Hematopoietic multipotent progenitor cell (in vitro differentiated cells): Measurements from ENCODE around the gene STRN4. TPM values are rescaled to one million over a fixed set of nuclear protein-coding genes. Genes with fewer than 3 reads are reported as not detected.

Experiments used
- DNase-seq, 3 donors: peaks; one replicate each; pipeline ENCODE4 v3.0.0-alpha.2; 2011 to 2015; ENCODE audit warnings: low read depth in 2 of 3, low spot score in 2 of 3
- total RNA-seq: library from RNA; depleted of rRNA; stranded (reverse); fragments of >200 nt; gene quantifications from one replicate; pipeline ENCODE4 v1.2.3, GENCODE V29; 2012

Gene STRN4
- total RNA-seq, 1 donor: 98.3 TPM

DNA sequence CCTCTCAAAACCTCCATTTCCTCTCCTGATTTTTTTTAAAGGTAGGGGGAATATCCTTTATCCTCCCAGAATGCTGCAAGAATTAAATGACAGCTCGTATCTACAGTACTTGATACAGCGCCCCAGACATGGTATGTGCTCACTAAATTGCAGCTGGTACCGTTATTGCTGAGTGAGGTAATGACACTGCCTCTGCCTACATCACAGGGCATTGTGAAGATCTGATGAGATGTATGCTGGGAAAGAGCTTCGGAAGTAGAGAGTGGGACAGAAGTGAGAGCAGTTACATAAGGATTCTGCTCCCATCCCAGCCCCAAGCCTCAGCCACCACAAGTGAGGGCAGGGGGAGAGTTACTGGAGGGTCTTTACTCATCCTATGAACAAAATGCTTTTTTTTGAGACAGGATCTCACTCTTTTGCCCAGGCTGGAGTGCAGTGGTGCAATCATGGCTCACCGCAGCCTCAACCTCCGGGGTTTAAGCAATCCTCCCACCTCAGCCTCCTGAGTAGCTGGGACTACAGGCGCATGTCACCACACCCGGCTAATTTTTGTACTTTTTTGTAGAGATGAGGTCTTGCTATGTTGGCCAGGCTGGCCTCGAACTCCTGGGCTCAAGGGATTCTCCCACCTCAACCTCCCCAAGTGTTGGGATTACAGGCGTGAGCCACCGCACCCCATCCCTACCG is 2.1 kb downstream of the STRN4 start:
- no peak for DNase-seq

DNA sequence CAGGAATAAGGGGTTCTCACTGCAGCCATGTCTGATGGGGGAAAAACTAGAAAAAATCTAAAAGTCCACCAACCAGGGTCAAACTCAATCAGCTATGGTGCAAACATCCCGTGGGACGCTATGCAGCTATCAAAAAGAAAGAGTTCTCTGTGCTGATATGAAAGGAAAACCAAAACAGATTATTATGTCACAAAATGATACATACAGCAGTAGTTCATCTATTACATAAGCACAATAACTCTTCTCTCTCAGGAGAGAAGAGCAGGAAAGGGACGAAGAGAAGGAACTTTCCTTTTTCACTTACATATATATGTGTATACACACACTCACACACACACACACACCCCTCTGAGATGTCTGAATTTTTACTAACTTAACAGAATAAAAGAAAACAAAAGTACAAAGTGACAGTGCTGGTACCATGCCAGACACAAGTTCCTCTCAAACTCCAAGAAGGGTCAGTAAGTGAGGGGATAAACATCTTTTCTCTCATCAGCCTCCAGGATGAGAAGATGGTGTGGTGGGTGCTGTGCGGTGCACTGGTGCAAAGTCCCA is 3.2 kb downstream of the STRN4 start:
- no peak for DNase-seq

DNA sequence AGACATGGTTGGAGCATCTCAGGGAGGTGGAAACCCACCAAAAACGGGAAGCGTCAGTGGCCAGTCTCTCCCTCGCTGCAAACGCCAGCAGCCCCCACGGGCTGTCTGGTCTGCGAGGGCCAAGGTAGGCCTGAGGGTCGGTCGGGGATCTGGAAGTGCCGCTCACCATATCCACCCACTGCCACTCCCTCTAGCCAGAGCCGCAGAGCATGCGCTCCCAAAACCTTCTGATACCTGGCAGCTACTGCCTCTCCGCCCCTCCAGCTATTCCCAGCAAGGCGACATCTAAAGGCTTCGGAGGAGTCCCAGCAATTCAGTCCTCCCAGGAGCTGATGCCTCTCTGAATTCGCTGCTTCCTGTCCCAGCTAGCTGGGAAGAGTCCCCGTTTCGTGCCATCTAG is 4.8 kb downstream of the STRN4 start:
- DNase-seq: no peak

DNA sequence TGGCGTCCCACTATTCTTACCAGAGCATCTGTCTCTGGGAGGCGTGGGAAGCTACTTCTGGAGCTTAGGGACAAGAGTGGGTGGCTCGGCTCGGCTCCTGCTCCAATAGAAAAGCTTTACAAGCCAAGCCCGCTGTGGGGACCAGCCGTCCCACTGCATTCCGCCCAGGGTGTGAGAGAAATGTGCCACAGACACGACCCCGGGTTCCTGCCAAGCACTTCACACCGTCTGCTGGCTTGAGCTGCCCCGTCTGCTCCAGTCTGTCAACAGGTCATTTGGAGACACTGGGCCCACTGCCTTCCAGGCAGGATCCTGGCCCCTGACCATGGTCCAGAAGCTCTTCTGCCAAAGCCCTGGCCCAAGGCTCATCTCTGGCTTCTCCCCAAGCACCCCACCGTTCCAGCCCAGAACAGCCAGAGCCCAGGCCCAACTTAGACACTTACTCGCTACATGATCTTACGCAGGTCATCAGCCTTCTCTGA is 6.9 kb downstream of the STRN4 start:
- DNase-seq: no peak

DNA sequence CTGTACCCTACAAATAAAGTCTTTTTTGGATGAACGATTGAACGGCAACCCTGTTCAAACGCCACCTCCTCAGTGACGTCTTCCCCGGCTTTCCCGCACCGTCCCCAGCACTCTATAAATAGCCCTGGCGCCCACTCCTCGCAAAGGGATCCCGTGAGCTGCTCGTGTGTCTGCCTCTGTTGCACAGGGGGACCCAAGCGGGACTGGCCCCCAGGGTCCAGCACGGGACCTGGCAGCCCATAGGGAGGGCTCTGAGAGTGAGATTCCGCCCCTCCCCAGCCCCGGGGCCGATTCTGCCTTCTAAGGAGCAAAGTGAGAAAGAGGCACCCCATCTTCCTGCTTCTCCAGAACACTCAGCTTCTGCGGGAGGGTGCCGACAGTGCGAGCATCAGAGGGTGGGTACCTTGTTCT is 8.5 kb downstream of the STRN4 start:
- no peak for DNase-seq

DNA sequence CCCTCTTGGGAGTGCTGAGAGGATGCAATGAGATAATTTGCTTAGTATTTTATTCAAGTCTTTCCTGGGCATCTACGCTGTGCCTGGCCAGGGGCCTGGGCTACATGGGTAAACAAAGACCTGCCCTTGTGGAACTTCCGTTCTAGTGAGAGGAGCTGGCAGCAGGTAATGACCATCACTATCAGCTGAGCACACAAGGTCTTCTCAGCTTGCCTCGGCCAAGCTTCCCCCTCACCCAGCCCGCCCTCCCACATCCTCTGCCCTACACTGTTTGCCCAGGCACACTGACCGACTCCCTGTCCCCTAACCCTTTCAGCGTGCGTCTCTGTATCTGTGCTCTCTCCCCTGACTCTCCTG is 9.0 kb downstream of the STRN4 start:
- DNase-seq: no peak

DNA sequence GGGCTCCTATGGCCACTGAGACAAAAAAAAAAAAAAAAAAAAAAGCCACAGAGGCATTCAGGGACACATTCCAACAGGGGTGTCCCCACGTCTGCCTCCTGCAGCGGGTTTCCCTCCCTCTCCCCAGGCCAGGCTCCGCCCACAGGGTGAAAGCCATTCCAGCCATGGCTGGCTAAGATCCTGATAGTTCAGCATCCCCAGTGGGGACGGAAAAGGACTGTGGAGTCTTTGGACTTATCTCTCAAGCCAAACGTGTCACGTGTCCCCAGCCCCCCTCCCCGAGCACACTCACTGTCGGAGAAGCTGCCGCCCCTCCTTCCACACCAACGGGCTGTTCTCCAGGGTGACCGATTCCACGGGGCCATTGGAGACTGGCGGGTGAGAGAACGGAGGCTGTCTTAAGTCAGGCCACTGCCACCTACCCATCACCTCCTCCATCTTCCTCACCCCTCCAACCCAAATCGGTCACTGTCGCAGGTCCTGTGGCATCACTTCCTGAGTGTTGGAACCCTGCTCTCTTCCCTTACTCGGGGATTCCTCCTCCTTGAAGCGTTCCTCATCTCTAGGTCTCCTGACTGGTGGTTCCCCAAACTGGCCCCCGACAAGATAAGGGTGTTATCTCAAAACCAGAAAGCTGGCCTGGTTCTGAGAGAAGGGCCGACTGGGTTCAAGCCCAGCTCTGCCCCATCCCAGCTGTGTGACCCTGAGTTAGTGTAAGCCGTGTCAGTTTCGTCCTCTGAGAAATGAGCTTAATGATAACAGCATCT is 9.5 kb downstream of the STRN4 start:
- no peak for DNase-seq

DNA sequence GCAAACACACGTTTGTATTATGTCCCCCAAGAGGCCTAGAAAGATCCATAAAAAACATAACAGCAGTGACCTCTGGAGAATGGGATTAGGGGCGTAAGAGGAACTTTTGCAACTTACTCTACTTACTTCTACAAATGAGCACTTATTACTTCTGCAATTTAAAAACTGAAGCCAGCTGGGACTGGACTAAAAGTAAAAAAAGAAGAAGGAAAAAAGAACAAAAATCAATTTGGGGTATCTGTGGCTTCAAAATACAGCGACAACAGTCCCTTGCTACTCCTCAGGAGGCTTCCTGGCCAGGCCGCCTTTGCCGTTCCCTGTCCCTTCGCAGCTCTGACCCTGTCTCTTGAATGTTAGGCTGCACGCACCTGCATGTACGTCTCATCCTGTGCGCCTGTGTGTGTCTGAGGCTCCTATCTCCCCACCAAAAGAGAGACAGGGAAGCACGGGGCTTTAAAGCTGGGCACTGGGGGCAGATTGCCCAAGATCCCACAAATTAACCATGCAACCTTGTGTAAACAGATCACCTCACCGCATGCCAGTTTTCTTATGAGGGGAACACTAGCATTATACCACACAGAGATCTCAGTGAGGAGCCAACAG is 12.5 kb downstream of the STRN4 start:
- no peak for DNase-seq

DNA sequence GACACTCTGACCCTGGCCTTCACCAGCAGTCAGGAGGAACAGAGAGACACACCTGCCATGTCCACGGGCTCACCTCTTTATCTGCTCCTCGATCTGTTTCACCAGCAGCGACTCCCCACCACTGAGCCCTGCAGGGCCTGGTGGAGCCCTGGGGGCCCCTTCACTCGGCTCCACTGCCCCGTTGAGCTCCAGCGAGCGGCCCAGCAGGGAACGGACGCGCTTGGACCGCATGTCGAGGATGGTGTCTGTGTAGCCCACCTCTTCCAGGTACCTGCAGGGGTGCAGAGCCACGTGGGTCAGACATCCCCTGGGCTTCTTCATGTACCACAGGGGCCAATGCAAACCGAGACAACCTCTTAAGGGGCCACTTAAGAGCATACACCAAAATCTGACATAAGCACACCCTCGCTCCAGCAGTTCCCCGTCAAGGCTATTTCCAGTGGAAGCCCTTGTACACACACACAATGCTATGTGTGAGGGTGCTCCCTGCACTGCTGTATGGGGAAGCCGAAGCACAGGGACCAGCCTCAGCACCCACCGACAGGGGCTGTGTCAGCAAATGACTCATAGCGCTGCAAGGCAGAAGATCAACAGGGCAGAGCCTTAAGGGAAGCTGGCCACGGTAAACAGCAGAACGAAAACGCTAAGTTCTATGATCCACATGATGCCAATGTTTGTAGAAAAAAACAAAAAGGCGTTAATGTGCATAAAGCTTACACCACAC is 13.1 kb downstream of the STRN4 start:
- DNase-seq: no peak

DNA sequence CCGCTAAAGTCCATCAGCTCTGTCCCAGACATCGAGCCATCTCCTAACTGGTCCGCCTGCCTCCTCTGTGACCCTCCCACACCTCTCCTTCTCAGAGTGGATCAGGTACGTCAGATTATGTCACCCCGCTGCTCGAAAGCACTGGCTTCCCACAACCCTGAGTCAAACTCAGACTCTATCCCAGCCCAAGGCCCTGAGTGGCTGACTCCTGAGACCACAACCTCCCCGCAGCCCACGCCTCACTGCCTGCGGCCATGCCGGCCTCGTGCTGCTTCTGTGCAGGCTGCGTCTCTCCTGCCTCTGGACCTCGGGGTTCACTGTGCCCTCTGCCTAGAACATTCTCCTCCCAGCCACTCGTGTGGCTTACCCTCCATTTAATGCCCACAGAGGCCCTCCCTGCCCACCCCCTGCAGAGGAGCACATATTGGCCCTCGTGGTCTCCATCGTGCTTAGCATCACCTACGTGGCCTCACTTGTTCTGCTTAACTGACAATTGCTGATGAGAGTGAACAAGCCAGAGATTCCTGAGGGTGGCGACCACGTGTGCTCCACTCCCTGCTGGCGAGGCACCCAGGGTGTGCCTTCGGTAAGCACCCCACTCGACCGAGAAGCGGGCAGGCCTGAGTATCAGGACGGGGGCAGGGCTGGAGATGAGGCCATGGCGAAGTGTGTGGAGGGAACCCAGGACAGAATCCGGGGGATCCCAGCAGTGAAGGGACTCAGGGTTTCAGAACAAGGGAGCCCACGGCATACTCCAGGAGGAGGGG is 13.9 kb downstream of the STRN4 start:
- no peak for DNase-seq

DNA sequence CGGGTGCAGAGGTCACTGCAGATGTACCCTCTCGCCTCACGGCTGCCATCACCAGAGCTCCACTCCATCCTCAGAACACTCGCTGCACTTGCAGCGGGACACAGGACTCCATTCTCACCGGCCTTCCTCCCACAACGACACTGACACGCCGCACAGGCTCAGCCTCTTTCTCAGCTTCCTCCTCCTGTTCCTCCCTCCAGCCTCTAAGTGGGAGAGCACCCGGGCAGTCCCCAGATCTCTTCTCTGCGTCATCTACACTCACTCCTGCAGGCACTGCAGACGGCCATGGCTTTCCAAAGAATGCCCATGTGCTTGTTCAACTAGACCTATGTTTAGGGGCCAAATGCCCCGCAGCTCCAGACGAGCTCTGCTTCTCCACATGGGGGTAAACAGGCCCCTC is 14.7 kb downstream of the STRN4 start:
- no peak for DNase-seq

DNA sequence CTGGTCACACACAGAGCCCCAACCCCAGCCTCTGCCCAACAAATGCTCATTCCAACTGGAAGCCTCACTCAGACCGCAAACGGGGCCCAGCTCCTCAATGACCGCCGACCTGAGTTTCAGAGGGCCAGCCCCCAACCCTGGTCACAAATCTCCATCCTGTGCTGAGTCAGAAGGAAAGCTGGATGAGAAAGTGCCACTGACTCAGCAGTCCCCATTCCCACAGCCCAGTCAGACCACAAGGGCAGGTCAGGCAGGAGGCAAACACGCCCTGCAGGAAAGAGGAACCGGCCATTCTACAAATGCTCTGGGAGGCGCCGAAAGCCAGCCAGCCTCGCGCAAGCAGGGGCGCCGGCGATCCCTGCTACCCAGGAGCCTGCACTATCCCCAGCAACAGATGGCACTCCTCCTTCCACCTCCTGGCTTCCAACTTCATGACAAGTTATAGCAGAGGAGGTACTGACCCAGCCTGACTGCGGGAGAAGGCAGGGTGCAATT is 15.2 kb downstream of the STRN4 start:
- DNase-seq: peak in 2 of 3 donors; percentile 79 to 86

DNA sequence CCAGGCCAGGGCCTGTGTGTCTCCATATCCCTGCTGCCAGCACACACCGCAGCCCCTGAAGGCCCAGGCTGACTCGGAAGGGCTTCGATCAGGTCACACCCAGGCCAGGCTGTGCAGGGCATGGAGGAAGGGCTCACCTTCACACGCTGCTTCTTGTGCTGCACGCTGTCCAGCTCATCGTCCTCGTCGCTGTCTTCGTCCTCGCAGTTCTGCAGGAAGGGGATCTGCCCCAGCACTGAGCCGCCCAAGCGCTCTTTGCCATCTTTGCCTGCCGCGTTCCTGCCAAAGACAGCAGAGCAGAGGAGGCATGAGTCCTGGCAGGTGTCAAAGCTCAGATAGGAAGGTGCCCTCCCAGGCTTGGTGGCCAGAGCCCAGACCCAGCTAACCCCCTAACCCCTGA is 15.7 kb downstream of the STRN4 start:
- no peak for DNase-seq

DNA sequence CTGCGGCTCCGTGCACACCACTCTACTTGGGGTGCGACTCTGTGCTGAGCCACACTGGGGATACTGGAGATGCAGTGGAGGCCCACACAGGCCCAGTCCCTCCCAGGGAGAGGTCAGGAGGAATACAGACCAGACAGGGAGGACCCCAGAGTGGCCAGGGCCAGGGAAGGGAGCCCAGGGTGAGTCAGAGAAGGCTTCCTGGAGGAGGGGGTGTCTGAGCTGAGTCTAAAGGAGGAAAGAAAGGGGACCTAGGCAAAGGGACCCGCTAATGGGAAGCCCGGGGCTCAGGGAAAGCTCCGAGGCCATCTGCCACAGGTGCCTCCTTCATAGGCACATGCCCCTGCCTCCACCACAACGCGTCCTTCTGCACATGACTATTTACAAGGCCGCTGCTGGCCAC is 16.1 kb downstream of the STRN4 start:
- no peak for DNase-seq

DNA sequence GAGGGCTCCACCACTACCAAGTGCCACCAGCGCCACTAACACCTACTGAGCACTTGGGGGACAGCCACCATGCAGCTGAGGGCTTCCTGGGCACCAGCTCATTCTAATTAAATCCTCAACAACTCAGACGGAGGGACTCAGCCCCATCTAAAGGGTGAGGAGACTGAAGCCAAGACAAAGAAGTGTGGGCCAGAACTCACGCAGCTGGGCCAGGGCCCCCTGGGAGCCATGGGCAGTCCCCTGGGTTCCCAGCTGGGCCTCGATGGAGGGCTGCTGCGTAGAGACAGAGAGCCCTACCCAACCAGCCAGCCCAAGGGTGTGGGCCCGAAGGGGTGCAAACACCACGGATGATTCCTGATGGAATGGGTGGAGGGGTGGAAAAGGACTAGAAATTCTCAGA is 16.6 kb downstream of the STRN4 start:
- no peak for DNase-seq

DNA sequence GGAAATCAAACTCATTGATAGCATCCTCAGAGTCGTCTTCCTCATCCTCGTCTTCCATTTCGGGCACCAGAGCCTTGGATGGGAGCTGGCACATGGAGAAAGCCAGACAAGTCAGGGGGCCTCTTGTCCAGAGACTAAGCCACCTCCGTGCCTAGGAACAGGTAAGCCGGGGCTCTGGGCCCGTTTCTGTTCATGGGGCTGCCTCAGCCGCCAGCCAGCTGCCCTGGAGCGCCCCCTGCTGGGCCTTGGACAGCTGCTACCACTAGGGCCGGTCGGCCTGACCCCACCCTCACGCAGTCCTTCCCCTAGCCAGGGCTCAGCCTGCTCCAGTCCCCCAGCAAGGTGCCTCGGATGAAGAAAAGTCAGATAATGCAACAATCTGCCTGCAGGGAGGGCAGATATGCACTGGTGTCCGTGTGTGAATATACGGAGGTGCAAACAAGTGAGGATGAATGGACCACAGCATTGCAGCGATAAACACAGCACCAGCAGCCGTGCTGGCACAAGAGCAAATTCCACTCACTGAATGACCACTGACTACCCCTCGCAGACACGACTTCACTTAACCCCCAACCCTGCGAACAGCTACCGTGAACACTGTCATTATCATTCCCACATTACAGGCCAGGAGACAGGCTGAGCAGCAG is 17.4 kb downstream of the STRN4 start:
- DNase-seq: peak in 2 of 3 donors; percentile 74 to 83

DNA sequence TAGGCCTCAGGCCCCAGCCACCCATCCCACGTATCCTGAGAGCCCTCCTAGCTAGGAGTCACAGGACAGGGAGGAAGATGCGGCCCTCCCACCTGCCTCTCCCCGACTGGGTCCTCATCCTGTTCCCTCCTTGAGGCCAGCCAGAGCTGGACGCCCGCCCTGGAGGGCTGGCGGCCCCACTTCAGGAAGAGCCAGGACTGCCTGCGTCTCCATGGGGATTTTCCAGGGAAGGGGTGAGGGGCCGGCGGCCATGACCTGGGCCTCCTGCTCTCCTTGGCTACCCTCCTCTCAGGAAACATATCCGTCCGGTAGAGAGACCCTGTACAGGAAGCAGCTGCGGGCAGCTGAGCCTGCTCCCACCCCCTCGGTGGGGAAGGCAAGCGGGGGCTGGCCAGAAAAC is 18.0 kb downstream of the STRN4 start:
- DNase-seq: no peak

DNA sequence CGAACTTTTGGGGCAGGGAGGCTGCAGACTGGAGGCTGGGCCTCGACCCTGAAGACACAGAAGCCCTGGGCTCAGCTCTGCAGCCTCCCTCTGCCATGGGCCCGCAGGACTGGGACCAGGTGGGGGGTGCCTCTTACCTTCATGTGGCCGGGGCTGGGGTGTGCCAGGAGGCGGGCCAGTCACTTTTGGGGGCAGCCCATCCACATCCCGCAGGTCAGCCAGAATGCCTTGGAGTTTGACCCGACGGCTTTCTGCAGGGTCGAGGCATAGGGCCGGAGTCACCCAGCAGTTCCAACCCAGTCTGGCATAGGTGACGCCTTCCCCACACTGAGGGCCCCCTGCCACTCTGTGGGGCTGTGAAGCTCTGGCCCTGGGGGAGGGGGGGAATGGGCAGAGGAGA is 18.5 kb downstream of the STRN4 start:
- no peak for DNase-seq

DNA sequence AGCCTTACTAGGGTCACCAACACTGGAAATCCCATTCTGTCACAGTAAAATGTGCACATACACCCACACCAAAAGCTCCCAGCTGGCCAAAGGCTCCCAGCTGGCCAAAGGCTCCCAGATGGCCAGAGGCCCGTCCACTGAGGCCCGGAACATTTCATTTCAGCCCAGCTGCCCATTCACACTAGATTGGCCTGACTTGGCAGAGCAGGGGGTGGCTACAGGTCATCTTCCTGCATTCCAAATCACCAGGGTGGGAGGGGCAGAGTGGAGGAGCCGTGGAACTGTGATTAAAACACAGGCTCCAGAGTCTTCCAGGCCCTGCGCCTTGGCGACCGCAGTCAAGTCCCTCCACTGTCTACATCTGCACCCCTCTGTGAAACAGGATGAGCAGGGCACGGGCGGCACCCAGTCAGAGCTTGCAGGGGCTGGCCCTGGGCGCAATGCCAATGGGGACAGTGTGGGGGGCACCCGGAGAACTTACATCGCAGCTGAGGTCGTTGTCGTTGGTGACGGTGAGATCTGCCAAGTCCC is 19.2 kb downstream of the STRN4 start:
- DNase-seq: no peak
